Hepatocyte (in vitro differentiated cells): ENCODE data around the gene ZNF792.

Source experiments
- CTCF ChIP-seq: fragments of 200-600 bp; sonication (generic); IDR thresholded peaks from 2 replicates; pipeline ENCODE4 v1.5.1; 2016; ENCODE audit warnings: antibody characterized with exemption, mild to moderate bottlenecking; ENCODE audit not compliant: poor library complexity
- EZH2 ChIP-seq: fragments of 200-600 bp; sonication (generic); IDR thresholded peaks from 2 replicates; pipeline ENCODE4 v1.6.1; 2016; ENCODE audit warnings: antibody characterized with exemption, mild to moderate bottlenecking, borderline replicate concordance
- EZH2phosphoT487 ChIP-seq: fragments of 200-600 bp; sonication (generic); IDR thresholded peaks from one replicate; pipeline ENCODE4 v1.6.1; 2018; ENCODE audit warnings: antibody characterized with exemption, mild to moderate bottlenecking, low read depth, moderate library complexity; ENCODE audit not compliant: unreplicated experiment, severe bottlenecking

- no peak for TF ChIP-seq CTCF
- no peak for TF ChIP-seq EZH2
- TF ChIP-seq EZH2phosphoT487: no peak
Measured at GRCh38 chr19:34926685-34927375, 37.2 kb downstream of the ZNF792 start, which contains the start of gene ZNF30.
